Bronchial epithelial cell (primary cell): ENCODE measurements around the gene UBE2V1. TPM values are rescaled to one million over a fixed set of nuclear protein-coding genes. Genes with fewer than 3 reads are reported as not detected.

Experiments
- DNase-seq: peaks from one replicate; pipeline ENCODE4 v3.0.0-alpha.2; 2010; ENCODE audit warnings: low read depth
- FAIRE-seq: peaks from 2 replicates; lab custom pipeline; 2011; peaks lifted over from hg19 to GRCh38; lab: Jason Lieb, UNC
- H3K27me3 ChIP-seq: 2 replicates; pipeline ENCODE4 v1.5.1; 2011; ENCODE audit warnings: low read length; ENCODE audit not compliant: control insufficient read depth, insufficient read depth
- H3K36me3 ChIP-seq: 2 replicates; pipeline ENCODE4 v1.5.1; 2011; ENCODE audit warnings: low read length; ENCODE audit not compliant: control insufficient read depth, insufficient read depth
- H3K4me3 ChIP-seq: 2 replicates; pipeline ENCODE4 v1.5.1; 2011; ENCODE audit warnings: mild to moderate bottlenecking, low read depth, low read length, control low read depth
- CTCF ChIP-seq: IDR thresholded peaks from 2 replicates; pipeline ENCODE4 v1.5.1; 2011; ENCODE audit warnings: mild to moderate bottlenecking, moderate library complexity, low read length, control low read depth, inconsistent platforms; ENCODE audit not compliant: insufficient read depth, severe bottlenecking
- total RNA-seq: library from RNA; depleted of rRNA; stranded (reverse); fragments of >200 nt; gene quantifications from 2 replicates; pipeline ENCODE4 v1.2.1, GENCODE V29; 2014

UBE2V1 gene
- total RNA-seq, 1 donor from 2014 or later = 18.4 TPM

- Histone ChIP-seq H3K4me3 (no peak overlapping the region), H3K36me3 (peaks cover 51% of the 10 kb centered on the region), H3K27me3 (no peaks in the 10 kb centered on the region)
- no peak for DNase-seq
- no peak for TF ChIP-seq CTCF
- no peak for FAIRE-seq
Measured at GRCh38 chr20:50127587-50128519, 14.9 kb upstream of the UBE2V1 start.

- no peak for TF ChIP-seq CTCF
- Histone ChIP-seq H3K4me3 (no peak overlapping the region), H3K27me3 (no peaks in the 10 kb centered on the region), H3K36me3 (peaks cover 45% of the 10 kb centered on the region)
- FAIRE-seq (no peak), DNase-seq (no peak)
Measured at GRCh38 chr20:50126662-50127061, 13.7 kb upstream of the UBE2V1 start.

GRCh38 chr20:50125279-50125678, 12.3 kb upstream of the UBE2V1 start:
- Histone ChIP-seq H3K4me3 (no peak overlapping the region), H3K36me3 (peaks cover 36% of the 10 kb centered on the region), H3K27me3 (no peaks in the 10 kb centered on the region)
- no peak for DNase-seq
- no peak for FAIRE-seq
- TF ChIP-seq CTCF = no peak

GRCh38 chr20:50124496-50124895, 11.5 kb upstream of the UBE2V1 start:
- DNase-seq = no peak
- no peak for TF ChIP-seq CTCF
- H3K4me3 ChIP-seq = no peak overlapping the region
- no peaks in the 10 kb centered on the region for H3K27me3 ChIP-seq
- peaks cover 32% of the 10 kb centered on the region for H3K36me3 ChIP-seq
- no peak for FAIRE-seq

- DNase-seq (no peak), FAIRE-seq (no peak)
- H3K4me3 ChIP-seq = no peak overlapping the region
- TF ChIP-seq CTCF = no peak
- peaks cover 24% of the 10 kb centered on the region for H3K36me3 ChIP-seq
- no peaks in the 10 kb centered on the region for H3K27me3 ChIP-seq
Measured at GRCh38 chr20:50123418-50123817, 10.5 kb upstream of the UBE2V1 start.

- TF ChIP-seq CTCF = no peak
- DNase-seq = no peak
- H3K4me3 ChIP-seq = no peak overlapping the region
- FAIRE-seq = no peak
- H3K36me3 ChIP-seq = peaks cover 18% of the 10 kb centered on the region
- H3K27me3 ChIP-seq = no peaks in the 10 kb centered on the region
Measured at GRCh38 chr20:50122763-50123162, 9.8 kb upstream of the UBE2V1 start.
